Nucleus accumbens (tissue), 56 donors: ENCODE data around the gene CDCP2.
"Not testable (repeated sequence)": the region's sequence is repeated elsewhere in the genome, so short reads cannot be mapped to it uniquely, and the experiment has no call there.

Source experiments
- DNase-seq, 56 donors: peaks; one replicate each; lab custom pipeline; 2025; lab: John Stamatoyannopoulos, UW

CDCP2 gene

DNA sequence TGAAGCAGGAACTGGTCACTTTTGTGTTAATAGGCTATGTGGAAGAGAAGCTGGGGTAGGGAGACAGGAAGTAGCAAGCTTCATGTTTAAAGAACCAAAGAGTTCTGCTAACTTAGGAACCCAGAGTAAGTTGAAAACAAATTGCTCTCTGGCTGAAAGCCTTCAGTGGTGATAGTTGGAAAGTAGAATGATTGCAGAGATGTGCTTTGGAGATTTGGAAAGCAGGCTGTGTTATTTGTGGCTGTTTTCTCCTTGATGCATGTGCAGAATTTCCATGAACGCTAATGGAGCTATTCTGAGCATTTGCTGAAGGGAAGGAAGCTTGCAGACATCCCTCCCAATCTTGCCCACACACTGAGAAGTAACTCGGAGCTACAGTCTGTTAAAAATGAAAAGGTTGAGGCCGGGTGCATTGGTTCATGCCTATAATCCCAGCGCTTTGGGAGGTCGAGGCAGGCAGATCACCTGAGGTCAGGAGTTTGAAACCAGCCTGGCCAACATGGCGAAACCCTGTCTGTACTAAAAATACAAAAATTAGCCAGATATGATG, 53.7 kb downstream of the CDCP2 start:
- DNase-seq = peak in 3 of 56 donors; percentile 6 to 17 (median 11)

DNA sequence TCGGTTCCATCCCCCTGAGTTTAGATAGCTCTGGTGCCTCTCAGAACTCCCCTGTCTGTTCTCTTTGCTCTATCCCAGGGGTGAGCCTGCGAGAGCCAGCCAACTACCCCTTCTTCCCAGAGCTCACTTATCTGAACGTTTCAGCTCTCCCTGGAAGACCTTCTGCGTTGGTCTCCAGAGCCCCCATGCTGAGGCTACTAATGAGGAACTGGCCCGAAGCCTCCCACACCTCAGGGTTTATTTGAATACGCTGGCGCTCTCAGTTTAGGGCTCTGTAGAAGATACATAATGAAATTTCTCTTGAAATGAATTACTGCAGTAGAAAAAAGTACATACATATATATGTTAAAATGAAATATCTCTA, 55.9 kb downstream of the CDCP2 start:
- DNase-seq = no peak

DNA sequence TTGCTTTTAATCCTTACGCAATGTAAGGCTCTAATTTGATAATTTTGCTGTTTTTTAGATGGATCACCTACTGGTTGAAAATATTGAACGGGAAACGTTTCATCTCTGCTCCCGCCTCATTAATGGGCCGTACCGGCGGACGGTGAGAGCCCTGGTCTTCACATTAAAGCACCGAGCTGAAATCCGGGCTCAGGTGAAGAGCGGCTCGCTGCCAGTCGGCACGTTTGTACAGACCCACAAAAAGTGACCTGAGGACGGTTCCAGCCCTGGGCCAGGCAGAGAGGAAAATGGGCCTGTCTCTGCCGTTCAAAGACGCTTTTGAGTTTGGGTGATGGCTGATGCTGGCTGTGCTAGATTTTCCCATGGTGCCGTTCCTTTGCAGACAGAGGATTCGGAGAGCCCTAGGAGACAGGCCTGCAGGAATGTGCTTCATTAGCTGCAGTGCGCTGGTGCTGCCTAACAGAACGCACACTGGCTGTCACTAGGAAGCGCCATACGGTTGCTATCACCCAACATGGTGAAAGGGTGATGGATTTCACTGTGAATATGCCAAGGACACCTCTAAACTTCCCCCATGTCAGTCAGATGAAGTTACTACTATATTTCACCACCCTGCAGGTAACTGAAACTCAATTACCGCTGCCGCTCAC, 56.4 kb downstream of the CDCP2 start:
- DNase-seq = no peak

DNA sequence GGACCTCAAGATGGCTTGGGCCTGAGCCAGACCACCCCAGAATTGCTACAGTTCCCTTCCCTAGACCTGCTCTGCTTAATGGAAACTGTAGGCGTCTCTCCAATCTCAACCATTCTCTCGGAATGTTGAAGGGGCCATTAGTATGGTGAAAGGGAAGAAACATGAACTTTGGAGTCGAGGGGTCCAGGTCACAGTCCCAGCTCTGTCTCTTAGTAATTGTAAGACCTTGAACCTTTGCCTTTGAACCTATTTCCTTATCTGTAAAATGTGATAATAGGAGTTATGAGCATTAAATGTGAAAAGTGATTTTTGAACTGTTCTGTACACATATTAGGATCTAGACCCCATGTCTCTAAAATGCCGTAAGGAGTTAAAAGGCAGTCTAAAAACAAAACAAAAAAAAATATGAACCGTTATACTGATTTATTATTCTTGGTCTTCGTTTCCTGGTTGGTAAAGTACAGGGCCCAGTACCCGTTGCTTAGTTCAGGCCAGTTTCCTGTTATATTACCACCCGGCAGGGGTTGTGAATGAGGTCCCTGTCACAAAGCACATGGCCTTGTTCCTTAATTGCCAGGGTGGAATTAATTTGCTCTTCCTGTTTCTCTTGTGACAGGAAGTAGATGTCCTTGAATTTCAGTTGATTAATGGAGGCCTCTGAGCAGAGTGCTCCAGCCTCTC, 57.1 kb downstream of the CDCP2 start:
- DNase-seq = no peak

DNA sequence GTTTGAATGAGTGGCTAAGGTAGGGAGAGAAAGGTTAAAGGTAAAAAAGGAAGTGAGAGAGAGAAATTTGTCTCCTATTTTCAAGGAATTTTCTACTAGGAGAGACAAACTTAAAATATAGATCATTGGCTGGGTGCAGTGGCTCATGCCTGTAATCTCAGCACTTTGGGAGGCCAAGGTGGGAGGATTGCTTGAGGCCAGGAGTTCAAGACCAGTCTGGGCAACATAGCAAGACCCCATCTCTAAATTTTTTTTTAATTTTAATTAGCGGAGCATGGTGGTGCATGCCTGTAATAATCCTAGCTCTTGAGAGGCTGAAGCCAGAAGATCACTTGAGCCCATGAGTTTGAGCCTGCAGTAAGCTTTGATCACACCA, 58.1 kb downstream of the CDCP2 start:
- DNase-seq = not testable (repeated sequence)

DNA sequence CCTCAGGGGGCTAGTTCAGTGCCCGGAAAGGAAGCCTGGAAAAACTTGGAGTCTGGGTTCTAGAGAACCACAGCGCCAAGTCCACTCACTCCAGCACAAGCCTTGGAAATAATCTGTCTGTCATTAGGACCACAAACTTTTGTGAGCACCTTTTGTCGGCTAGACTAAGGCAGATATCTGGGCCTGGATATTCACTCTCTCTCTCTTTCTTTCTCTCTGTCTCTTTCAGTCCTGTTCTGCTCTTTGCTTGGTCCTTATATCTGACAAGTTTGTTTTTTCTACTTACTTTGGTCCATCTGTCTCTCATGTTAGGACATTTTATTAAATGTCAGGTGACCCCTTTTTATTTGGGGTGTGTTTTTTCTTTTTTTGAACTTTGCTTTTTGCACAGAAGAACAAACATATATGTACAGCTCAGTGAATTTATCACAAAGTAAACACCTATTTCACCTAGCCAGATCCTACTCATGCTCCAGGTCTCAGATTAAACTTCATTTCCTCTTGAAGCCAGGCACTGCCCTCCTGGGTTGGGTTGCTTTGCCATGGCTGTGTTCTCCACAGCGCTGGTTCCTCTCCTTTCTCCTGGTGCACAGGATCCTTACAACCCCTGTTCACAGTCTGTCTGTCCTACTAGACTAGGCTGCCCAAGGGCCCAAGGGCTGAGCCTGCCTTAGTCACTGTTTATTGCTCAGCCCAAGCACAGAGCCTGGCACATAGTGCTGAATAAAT, 58.6 kb downstream of the CDCP2 start:
- DNase-seq = no peak

DNA sequence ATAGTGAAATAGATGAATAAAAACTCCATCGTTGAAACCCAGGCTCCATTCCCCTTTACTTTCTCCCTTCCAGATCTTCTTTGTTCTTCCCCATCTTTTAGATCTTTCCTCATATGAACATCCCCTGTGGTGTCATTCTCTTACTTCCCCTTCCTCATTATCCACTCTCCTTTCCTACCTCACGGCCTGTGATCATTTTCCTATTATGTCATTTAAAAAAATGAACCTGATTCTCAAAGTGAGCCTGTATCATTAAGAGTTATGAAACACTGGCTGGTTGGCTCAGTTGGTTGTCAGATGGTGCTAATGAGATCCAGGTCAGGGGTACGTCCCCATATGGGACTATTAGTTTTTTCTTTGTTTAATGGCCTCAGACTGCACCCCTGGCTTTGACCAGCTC, 61.1 kb downstream of the CDCP2 start:
- DNase-seq = no peak

DNA sequence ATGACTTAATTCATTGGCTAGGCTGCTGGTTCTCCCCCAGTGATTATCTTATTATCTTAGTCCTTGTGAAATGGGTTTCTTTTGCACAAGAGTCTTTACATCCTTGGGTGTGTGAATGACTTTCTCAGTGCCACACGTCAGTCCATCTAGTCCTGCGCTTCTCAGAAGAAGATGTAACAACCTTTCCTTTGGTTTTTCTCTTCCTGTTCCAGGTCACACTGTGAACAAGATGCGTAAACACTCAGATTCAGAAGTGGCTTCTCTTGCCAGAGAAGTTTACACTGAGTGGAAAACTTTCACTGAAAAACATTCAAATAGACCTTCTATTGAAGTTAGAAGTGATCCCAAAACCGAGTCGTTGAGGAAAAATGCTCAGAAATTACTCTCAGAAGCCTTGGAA, 64.4 kb downstream of the CDCP2 start:
- DNase-seq = no peak

DNA sequence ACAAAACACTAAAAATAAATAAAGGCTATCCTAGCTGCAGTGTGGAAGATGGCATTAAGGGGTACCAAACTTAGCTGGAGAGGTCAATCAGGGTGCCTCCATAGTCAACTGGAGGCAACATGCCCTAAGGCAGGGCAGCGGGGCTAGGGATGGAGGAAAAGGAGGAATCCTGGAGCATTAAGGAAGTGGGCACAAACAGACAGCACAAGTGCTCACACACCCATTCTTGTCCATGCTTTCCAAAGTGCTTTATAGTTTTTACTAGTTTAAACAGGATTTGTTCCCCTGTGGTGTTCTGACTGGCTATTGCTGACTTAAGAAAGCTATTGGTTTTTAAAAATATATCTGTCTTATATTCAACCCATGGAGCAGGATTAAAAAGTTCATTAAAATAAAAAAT, 66.0 kb downstream of the CDCP2 start:
- no peak for DNase-seq

DNA sequence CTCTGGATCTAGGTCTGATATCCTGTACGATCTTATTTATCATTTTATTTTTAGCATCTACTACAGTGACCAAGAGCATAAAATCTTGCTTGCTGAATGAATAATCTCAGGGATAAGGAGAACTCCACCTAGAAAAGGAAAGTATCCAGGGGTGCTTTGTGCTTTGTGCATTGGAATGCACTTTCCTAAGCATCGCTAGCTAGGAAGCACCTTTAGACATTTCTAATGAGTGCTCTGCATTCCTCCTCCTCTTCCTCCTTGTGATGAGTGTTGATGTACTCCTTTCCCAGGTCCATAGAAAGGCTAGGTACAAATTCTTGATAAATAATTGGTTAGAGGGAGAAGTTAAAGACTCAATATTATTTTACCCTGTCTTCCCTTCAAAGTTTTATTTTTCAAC, 68.0 kb downstream of the CDCP2 start:
- DNase-seq = no peak
